ENCODE results near the gene CKLF.

GRCh38 chr16:66599726-66600125 is 47.4 kb downstream of the CKLF start:
- TF ChIP-seq, protein P1, sequence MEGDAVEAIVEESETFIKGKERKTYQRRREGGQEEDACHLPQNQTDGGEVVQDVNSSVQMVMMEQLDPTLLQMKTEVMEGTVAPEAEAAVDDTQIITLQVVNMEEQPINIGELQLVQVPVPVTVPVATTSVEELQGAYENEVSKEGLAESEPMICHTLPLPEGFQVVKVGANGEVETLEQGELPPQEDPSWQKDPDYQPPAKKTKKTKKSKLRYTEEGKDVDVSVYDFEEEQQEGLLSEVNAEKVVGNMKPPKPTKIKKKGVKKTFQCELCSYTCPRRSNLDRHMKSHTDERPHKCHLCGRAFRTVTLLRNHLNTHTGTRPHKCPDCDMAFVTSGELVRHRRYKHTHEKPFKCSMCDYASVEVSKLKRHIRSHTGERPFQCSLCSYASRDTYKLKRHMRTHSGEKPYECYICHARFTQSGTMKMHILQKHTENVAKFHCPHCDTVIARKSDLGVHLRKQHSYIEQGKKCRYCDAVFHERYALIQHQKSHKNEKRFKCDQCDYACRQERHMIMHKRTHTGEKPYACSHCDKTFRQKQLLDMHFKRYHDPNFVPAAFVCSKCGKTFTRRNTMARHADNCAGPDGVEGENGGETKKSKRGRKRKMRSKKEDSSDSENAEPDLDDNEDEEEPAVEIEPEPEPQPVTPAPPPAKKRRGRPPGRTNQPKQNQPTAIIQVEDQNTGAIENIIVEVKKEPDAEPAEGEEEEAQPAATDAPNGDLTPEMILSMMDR (IDR thresholded peaks at IDR 0.05; ENCODE audit: insufficient read depth, low read length, poor library complexity, severe bottlenecking): no peak
- TF ChIP-seq EZH2phosphoT487 (conservative IDR thresholded peaks at IDR 0.05; ENCODE audit: low read length): no peak
